Memory B cell (primary cell): Measurements from ENCODE around the gene PLPPR2.
A peak's percentile ranks its signal among the peaks of the same experiment; 100 is the strongest.
"Not testable (repeated sequence)": the region's sequence is repeated elsewhere in the genome, so short reads cannot be mapped to it uniquely, and the experiment has no call there.

Experiments
- ATAC-seq: fragments of 150-1000 bp; cut with Tn5 transposase; 2 replicates; pipeline ENCODE4 v1.10.0; 2021; ENCODE audit warnings: low read depth, mild to moderate bottlenecking, moderate library complexity
- DNase-seq, 2 donors: peaks; one replicate each; pipeline ENCODE4 v3.0.0; 2022; ENCODE audit warnings: low spot score in 2 of 2
- H3K27ac Mint-ChIP-seq: one replicate; pipeline ENCODE4 v1.8.0; 2022; ENCODE audit warnings: mild to moderate bottlenecking, moderate library complexity, mixed read lengths
- H3K27me3 Mint-ChIP-seq: one replicate; pipeline ENCODE4 v1.8.0; 2022; ENCODE audit warnings: mixed read lengths
- H3K36me3 Mint-ChIP-seq: one replicate; pipeline ENCODE4 v1.8.0; 2022; ENCODE audit warnings: mild to moderate bottlenecking, mixed read lengths
- H3K4me1 Mint-ChIP-seq: one replicate; pipeline ENCODE4 v1.8.0; 2022; ENCODE audit warnings: mixed read lengths
- H3K4me3 Mint-ChIP-seq: one replicate; pipeline ENCODE4 v1.8.0; 2022; ENCODE audit warnings: mild to moderate bottlenecking, moderate library complexity, mixed read lengths
- H3K9me3 Mint-ChIP-seq: one replicate; pipeline ENCODE4 v1.8.0; 2022; ENCODE audit warnings: mixed read lengths

PLPPR2 gene

GRCh38 chr19:11387162-11388034 lies 32.2 kb downstream of the PLPPR2 start:
- no peaks in the 10 kb centered on the region for H3K27me3 Mint-ChIP-seq
- H3K36me3 Mint-ChIP-seq = no peaks in the 10 kb centered on the region
- DNase-seq (peak in 1 of 2 donors; percentile 41), ATAC-seq (peak; percentile 78)
- H3K9me3 Mint-ChIP-seq = peaks cover 4% of the 10 kb centered on the region
- H3K27ac Mint-ChIP-seq = peak overlapping the region; percentile 79
- peaks cover 18% of the 10 kb centered on the region for H3K4me1 Mint-ChIP-seq
- peak overlapping the region; percentile 47 for H3K4me3 Mint-ChIP-seq

GRCh38 chr19:11390359-11390758 lies 35.1 kb downstream of the PLPPR2 start:
- Mint-ChIP-seq H3K27me3 (peaks cover 3% of the 10 kb centered on the region), H3K4me1 (peaks cover 17% of the 10 kb centered on the region), H3K36me3 (no peaks in the 10 kb centered on the region), H3K27ac (no peak overlapping the region), H3K9me3 (peaks cover 4% of the 10 kb centered on the region), H3K4me3 (no peak overlapping the region)
- DNase-seq = no peak
- ATAC-seq = no peak

GRCh38 chr19:11390933-11391680 lies 35.9 kb downstream of the PLPPR2 start:
- Mint-ChIP-seq H3K4me3 (no peak overlapping the region), H3K4me1 (peaks cover 18% of the 10 kb centered on the region), H3K27ac (no peak overlapping the region), H3K36me3 (no peaks in the 10 kb centered on the region), H3K9me3 (peaks cover 4% of the 10 kb centered on the region), H3K27me3 (peaks cover 4% of the 10 kb centered on the region)
- ATAC-seq (no peak), DNase-seq (no peak)

- no peak overlapping the region for H3K27ac Mint-ChIP-seq
- no peak overlapping the region for H3K4me3 Mint-ChIP-seq
- H3K36me3 Mint-ChIP-seq = no peaks in the 10 kb centered on the region
- no peak for ATAC-seq
- peaks cover 17% of the 10 kb centered on the region for H3K27me3 Mint-ChIP-seq
- peaks cover 15% of the 10 kb centered on the region for H3K4me1 Mint-ChIP-seq
- DNase-seq = no peak
- no peaks in the 10 kb centered on the region for H3K9me3 Mint-ChIP-seq
Observed at GRCh38 chr19:11397089-11397610, 41.9 kb downstream of the PLPPR2 start.

- peaks cover 8% of the 10 kb centered on the region for H3K4me1 Mint-ChIP-seq
- peaks cover 17% of the 10 kb centered on the region for H3K27me3 Mint-ChIP-seq
- no peaks in the 10 kb centered on the region for H3K9me3 Mint-ChIP-seq
- H3K36me3 Mint-ChIP-seq = no peaks in the 10 kb centered on the region
- no peak overlapping the region for H3K4me3 Mint-ChIP-seq
- H3K27ac Mint-ChIP-seq = no peak overlapping the region
- DNase-seq (no peak), ATAC-seq (no peak)
Observed at GRCh38 chr19:11399667-11400066, 44.4 kb downstream of the PLPPR2 start.

- Mint-ChIP-seq H3K4me3 (no peak overlapping the region), H3K27ac (no peak overlapping the region), H3K36me3 (no peaks in the 10 kb centered on the region), H3K27me3 (peaks cover 13% of the 10 kb centered on the region), H3K4me1 (peaks cover 3% of the 10 kb centered on the region), H3K9me3 (no peaks in the 10 kb centered on the region)
- DNase-seq (no peak), ATAC-seq (no peak)
Observed at GRCh38 chr19:11400798-11401197, 45.6 kb downstream of the PLPPR2 start.

GRCh38 chr19:11401808-11402543 lies 46.7 kb downstream of the PLPPR2 start:
- Mint-ChIP-seq H3K27ac (no peak overlapping the region), H3K36me3 (no peaks in the 10 kb centered on the region), H3K4me1 (peaks cover 6% of the 10 kb centered on the region), H3K9me3 (no peaks in the 10 kb centered on the region), H3K27me3 (peaks cover 11% of the 10 kb centered on the region), H3K4me3 (no peak overlapping the region)
- DNase-seq (no peak), ATAC-seq (no peak)

GRCh38 chr19:11404588-11405222 lies 49.5 kb downstream of the PLPPR2 start:
- Mint-ChIP-seq H3K4me1 (peaks cover 6% of the 10 kb centered on the region), H3K36me3 (no peaks in the 10 kb centered on the region), H3K27ac (no peak overlapping the region), H3K27me3 (peaks cover 11% of the 10 kb centered on the region), H3K9me3 (no peaks in the 10 kb centered on the region), H3K4me3 (no peak overlapping the region)
- ATAC-seq (no peak), DNase-seq (no peak)

- Mint-ChIP-seq H3K9me3 (no peaks in the 10 kb centered on the region), H3K27ac (peak overlapping the region; percentile 20), H3K4me1 (peaks cover 3% of the 10 kb centered on the region), H3K27me3 (peaks cover 3% of the 10 kb centered on the region), H3K4me3 (peak overlapping the region; percentile 5), H3K36me3 (no peaks in the 10 kb centered on the region)
- peak; percentile 98 for ATAC-seq
- peak in 1 of 2 donors; percentile 48 for DNase-seq
Observed at GRCh38 chr19:11405846-11406643, 50.8 kb downstream of the PLPPR2 start.

GRCh38 chr19:11406703-11407236 lies 51.5 kb downstream of the PLPPR2 start:
- ATAC-seq, H3K9me3 Mint-ChIP-seq, H3K36me3 Mint-ChIP-seq, H3K4me1 Mint-ChIP-seq, DNase-seq, H3K27ac Mint-ChIP-seq, H3K4me3 Mint-ChIP-seq, H3K27me3 Mint-ChIP-seq: not testable (repeated sequence)

- DNase-seq = no peak
- Mint-ChIP-seq H3K36me3 (no peaks in the 10 kb centered on the region), H3K4me3 (no peak overlapping the region), H3K27ac (no peak overlapping the region), H3K9me3 (no peaks in the 10 kb centered on the region), H3K4me1 (peaks cover 3% of the 10 kb centered on the region), H3K27me3 (peaks cover 3% of the 10 kb centered on the region)
- no peak for ATAC-seq
Observed at GRCh38 chr19:11408591-11408990, 53.4 kb downstream of the PLPPR2 start.

GRCh38 chr19:11410682-11411081 lies 55.5 kb downstream of the PLPPR2 start:
- Mint-ChIP-seq H3K4me1 (peaks cover 3% of the 10 kb centered on the region), H3K9me3 (no peaks in the 10 kb centered on the region), H3K27me3 (peaks cover 3% of the 10 kb centered on the region), H3K4me3 (no peak overlapping the region), H3K36me3 (no peaks in the 10 kb centered on the region), H3K27ac (no peak overlapping the region)
- ATAC-seq = no peak
- no peak for DNase-seq

GRCh38 chr19:11414544-11414943 lies 59.3 kb downstream of the PLPPR2 start:
- Mint-ChIP-seq H3K36me3 (no peaks in the 10 kb centered on the region), H3K9me3 (no peaks in the 10 kb centered on the region), H3K4me3 (no peak overlapping the region), H3K27ac (no peak overlapping the region), H3K27me3 (peaks cover 8% of the 10 kb centered on the region), H3K4me1 (peaks cover 13% of the 10 kb centered on the region)
- no peak for ATAC-seq
- no peak for DNase-seq
